Neural cell (in vitro differentiated cells): ENCODE data around the gene PRR14. TPM values are rescaled to one million over a fixed set of nuclear protein-coding genes. Genes with fewer than 3 reads are reported as not detected.
"Not testable (repeated sequence)": the region's sequence is repeated elsewhere in the genome, so short reads cannot be mapped to it uniquely, and the experiment has no call there.

ENCODE experiments used
- H2AFZ ChIP-seq: fragments of 200-600, 300-800 bp; sonication (generic), shearing (Covaris generic); 2 replicates; pipeline ENCODE4 v1.6.0; 2014; ENCODE audit warnings: low read depth, mild to moderate bottlenecking, antibody characterized with exemption, low read length, moderate library complexity
- H3F3A ChIP-seq: fragments of 200-600 bp; shearing (Covaris generic); 2 replicates; pipeline ENCODE4 v1.6.1; 2016; ENCODE audit warnings: mild to moderate bottlenecking, moderate library complexity, mixed read lengths, antibody characterized with exemption, low read length; ENCODE audit not compliant: insufficient read depth, poor library complexity, severe bottlenecking
- H3K27ac ChIP-seq: fragments of 200-600, 300-800 bp; sonication (generic), shearing (Covaris generic); 2 replicates; pipeline ENCODE4 v1.5.1; 2014; ENCODE audit warnings: mild to moderate bottlenecking, low read length, moderate library complexity
- H3K27me3 ChIP-seq: fragments of 300-800, 200-600 bp; sonication (generic), shearing (Covaris generic); 2 replicates; pipeline ENCODE4 v1.6.0; 2014; ENCODE audit warnings: mild to moderate bottlenecking, low read depth, low read length, moderate library complexity; ENCODE audit not compliant: insufficient read depth
- H3K36me3 ChIP-seq: fragments of 300-800, 200-600 bp; sonication (generic), shearing (Covaris generic); 2 replicates; pipeline ENCODE4 v1.5.1; 2014; ENCODE audit warnings: mild to moderate bottlenecking, antibody characterized with exemption, low read length, moderate library complexity; ENCODE audit not compliant: insufficient read depth
- H3K4me2 ChIP-seq: fragments of 300-800, 200-600 bp; sonication (generic), shearing (Covaris generic); 2 replicates; pipeline ENCODE4 v1.6.0; 2014; ENCODE audit warnings: mild to moderate bottlenecking, low read length
- H3K4me3 ChIP-seq: fragments of 300-800, 200-600 bp; sonication (generic), shearing (Covaris generic); 2 replicates; pipeline ENCODE4 v1.5.1; 2014; ENCODE audit warnings: mild to moderate bottlenecking, low read length, moderate library complexity
- H3K79me2 ChIP-seq: fragments of 200-600 bp; shearing (Covaris generic); replicated peaks from 2 replicates; pipeline ENCODE4 v1.6.0; 2014; ENCODE audit warnings: mild to moderate bottlenecking, low read length, moderate library complexity; ENCODE audit not compliant: insufficient read depth
- H3K9ac ChIP-seq: fragments of 300-800, 200-600 bp; sonication (generic), shearing (Covaris generic); 2 replicates; pipeline ENCODE4 v1.6.1; 2016; ENCODE audit warnings: mild to moderate bottlenecking, low read length, mixed read lengths
- H3K9me2 ChIP-seq: fragments of 200-600 bp; shearing (Covaris generic); 2 replicates; pipeline ENCODE4 v1.6.1; 2016; ENCODE audit warnings: mild to moderate bottlenecking, low read length, mixed read lengths; ENCODE audit not compliant: insufficient read depth
- H3K9me3 ChIP-seq: fragments of 200-600, 300-800 bp; sonication (generic), shearing (Covaris generic); 2 replicates; pipeline ENCODE4 v1.6.1; 2016; ENCODE audit warnings: mild to moderate bottlenecking, mixed run types, low read length, moderate library complexity, mixed read lengths
- H4K20me1 ChIP-seq: fragments of 200-600 bp; shearing (Covaris generic); 2 replicates; pipeline ENCODE4 v1.6.1; 2016; ENCODE audit warnings: mild to moderate bottlenecking, mixed run types; ENCODE audit not compliant: insufficient read depth
- CTCF ChIP-seq: fragments of 450-650 bp; IDR thresholded peaks from 2 replicates; pipeline ENCODE4 v1.5.1; 2014; ENCODE audit warnings: antibody characterized with exemption, mild to moderate bottlenecking, moderate library complexity; ENCODE audit not compliant: poor library complexity, severe bottlenecking
- EP300 ChIP-seq: fragments of 450-650 bp; conservative IDR thresholded peaks from 2 replicates; pipeline ENCODE4 v1.6.1; 2014; ENCODE audit warnings: antibody characterized with exemption, mild to moderate bottlenecking, moderate library complexity; ENCODE audit not compliant: poor library complexity, severe bottlenecking
- EZH2 ChIP-seq: fragments of 200-600, 300-800 bp; shearing (Covaris generic), sonication (generic); IDR thresholded peaks from 2 replicates; pipeline ENCODE4 v1.6.1; 2014; ENCODE audit warnings: antibody characterized with exemption, low read length, borderline replicate concordance, mild to moderate bottlenecking; ENCODE audit not compliant: insufficient read depth, poor library complexity, severe bottlenecking
- MXI1 ChIP-seq: fragments of 450-650 bp; conservative IDR thresholded peaks from 2 replicates; pipeline ENCODE4 v1.6.1; 2014; ENCODE audit warnings: antibody characterized with exemption, mild to moderate bottlenecking; ENCODE audit not compliant: poor library complexity, severe bottlenecking
- POLR2AphosphoS5 ChIP-seq: IDR thresholded peaks from 2 replicates; pipeline ENCODE4 v1.6.1; 2012
- RAD21 ChIP-seq: fragments of 450-650 bp; conservative IDR thresholded peaks from 2 replicates; pipeline ENCODE4 v1.6.1; 2014; ENCODE audit warnings: antibody characterized with exemption, mild to moderate bottlenecking, moderate library complexity
- REST ChIP-seq: IDR thresholded peaks from 2 replicates; pipeline ENCODE4 v1.6.1; 2012; ENCODE audit warnings: borderline replicate concordance
- SMC3 ChIP-seq: fragments of 450-650 bp; conservative IDR thresholded peaks from 2 replicates; pipeline ENCODE4 v1.6.1; 2014; ENCODE audit warnings: antibody characterized with exemption, mild to moderate bottlenecking, moderate library complexity; ENCODE audit not compliant: poor library complexity
- TAF1 ChIP-seq: IDR thresholded peaks from 2 replicates; pipeline ENCODE4 v1.6.1; 2012; ENCODE audit warnings: low read depth
- polyA plus RNA-seq: library from polyadenylated mRNA; depleted of rRNA; stranded (reverse); fragments of >200 nt; gene quantifications from 2 replicates; pipeline ENCODE4 v1.2.3, GENCODE V29; 2014

Gene PRR14
- polyA plus RNA-seq, 1 donor from 2014 or later, result 23.3 TPM

GRCh38 chr16:30700971-30701370 is 50.2 kb downstream of the PRR14 start:
- peaks cover 29% of the 10 kb centered on the region for H3K79me2 ChIP-seq
- no peak for TF ChIP-seq TAF1
- TF ChIP-seq REST, result no peak
- no peak for TF ChIP-seq EZH2
- TF ChIP-seq RAD21, result no peak
- no peak for TF ChIP-seq MXI1
- no peak for TF ChIP-seq CTCF
- no peak for TF ChIP-seq EP300
- TF ChIP-seq SMC3, result no peak
- TF ChIP-seq POLR2AphosphoS5, result no peak
- H3K27ac ChIP-seq, result no peak overlapping the region
- H3K9ac ChIP-seq, result no peak overlapping the region
- no peak overlapping the region for H3K4me2 ChIP-seq
- H3K36me3 ChIP-seq, result peaks cover 5% of the 10 kb centered on the region
- no peaks in the 10 kb centered on the region for H3K27me3 ChIP-seq
- H4K20me1 ChIP-seq, result peaks cover 2% of the 10 kb centered on the region
- H3K4me3 ChIP-seq, result no peak overlapping the region
- no peaks in the 10 kb centered on the region for H3K9me2 ChIP-seq
- H3K9me3 ChIP-seq, result no peaks in the 10 kb centered on the region
- no peak overlapping the region for H2AFZ ChIP-seq
- H3F3A ChIP-seq, result no peaks in the 10 kb centered on the region

GRCh38 chr16:30703071-30703470 is 52.3 kb downstream of the PRR14 start:
- not testable (repeated sequence) for H3K36me3 ChIP-seq, H3K9me3 ChIP-seq, H3K9ac ChIP-seq, H3K4me2 ChIP-seq, H3K9me2 ChIP-seq, H4K20me1 ChIP-seq, H3K27me3 ChIP-seq, H3K27ac ChIP-seq, H3F3A ChIP-seq, H3K4me3 ChIP-seq, H2AFZ ChIP-seq
- H3K79me2 ChIP-seq, result peaks cover 29% of the 10 kb centered on the region

- no peaks in the 10 kb centered on the region for H3K9me2 ChIP-seq
- no peaks in the 10 kb centered on the region for H3K27me3 ChIP-seq
- no peak overlapping the region for H3K4me2 ChIP-seq
- H3K79me2 ChIP-seq, result peaks cover 28% of the 10 kb centered on the region
- peaks cover 2% of the 10 kb centered on the region for H4K20me1 ChIP-seq
- H3F3A ChIP-seq, result no peaks in the 10 kb centered on the region
- no peak overlapping the region for H3K4me3 ChIP-seq
- H2AFZ ChIP-seq, result no peak overlapping the region
- no peak overlapping the region for H3K27ac ChIP-seq
- TF ChIP-seq REST (no peak), RAD21 (no peak)
- peaks cover 5% of the 10 kb centered on the region for H3K36me3 ChIP-seq
- H3K9ac ChIP-seq, result no peak overlapping the region
- no peaks in the 10 kb centered on the region for H3K9me3 ChIP-seq
Measured at GRCh38 chr16:30703971-30704370, 53.2 kb downstream of the PRR14 start.
